NCI-H2196 (cell line): ENCODE results near the gene TCF23.
"Not testable (repeated sequence)": the region's sequence is repeated elsewhere in the genome, so short reads cannot be mapped to it uniquely, and the experiment has no call there.

Experiments used
- DNase-seq: peaks from one replicate; lab custom pipeline; 2025; ENCODE audit not compliant: unreplicated experiment; lab: John Stamatoyannopoulos, UW

The TCF23 gene

DNA sequence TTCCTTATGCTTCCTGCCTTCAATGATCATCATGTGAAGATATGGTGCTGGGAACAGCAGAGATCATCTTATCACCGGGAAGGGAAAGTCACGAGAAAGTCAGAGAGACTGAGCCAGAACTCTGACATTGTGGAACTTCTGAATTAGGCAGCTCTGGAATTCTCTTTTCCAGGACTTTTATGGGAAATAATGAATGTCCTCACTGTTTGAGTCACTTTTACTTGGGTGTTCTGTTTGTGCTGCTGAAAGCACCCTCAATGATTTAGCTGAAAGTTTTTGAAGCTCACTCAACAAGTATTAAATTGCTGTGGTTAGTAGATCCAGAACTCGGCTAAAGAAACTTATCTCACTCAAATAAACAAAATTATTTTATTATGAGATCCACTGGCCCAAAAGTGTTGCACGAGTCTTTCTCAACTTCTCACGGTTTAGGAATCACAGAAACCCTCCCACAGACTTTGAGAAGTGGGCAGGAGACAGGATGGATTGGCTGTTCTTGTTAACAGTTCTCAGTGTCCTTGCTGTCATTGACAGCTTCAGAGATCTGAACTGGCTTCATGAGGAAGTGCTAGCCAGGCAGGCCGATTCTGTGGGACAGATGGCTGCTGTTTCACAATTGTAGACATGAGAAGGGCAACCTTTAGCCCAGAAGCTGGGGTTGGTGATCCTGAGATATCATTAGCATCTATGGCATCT, 36.7 kb downstream of the TCF23 start:
- no peak for DNase-seq

GRCh38 chr2:27186613-27187345, 38.0 kb downstream of the TCF23 start:
- DNase-seq = no peak

- no peak for DNase-seq
Observed at GRCh38 chr2:27189989-27190388, 41.2 kb downstream of the TCF23 start.

DNA sequence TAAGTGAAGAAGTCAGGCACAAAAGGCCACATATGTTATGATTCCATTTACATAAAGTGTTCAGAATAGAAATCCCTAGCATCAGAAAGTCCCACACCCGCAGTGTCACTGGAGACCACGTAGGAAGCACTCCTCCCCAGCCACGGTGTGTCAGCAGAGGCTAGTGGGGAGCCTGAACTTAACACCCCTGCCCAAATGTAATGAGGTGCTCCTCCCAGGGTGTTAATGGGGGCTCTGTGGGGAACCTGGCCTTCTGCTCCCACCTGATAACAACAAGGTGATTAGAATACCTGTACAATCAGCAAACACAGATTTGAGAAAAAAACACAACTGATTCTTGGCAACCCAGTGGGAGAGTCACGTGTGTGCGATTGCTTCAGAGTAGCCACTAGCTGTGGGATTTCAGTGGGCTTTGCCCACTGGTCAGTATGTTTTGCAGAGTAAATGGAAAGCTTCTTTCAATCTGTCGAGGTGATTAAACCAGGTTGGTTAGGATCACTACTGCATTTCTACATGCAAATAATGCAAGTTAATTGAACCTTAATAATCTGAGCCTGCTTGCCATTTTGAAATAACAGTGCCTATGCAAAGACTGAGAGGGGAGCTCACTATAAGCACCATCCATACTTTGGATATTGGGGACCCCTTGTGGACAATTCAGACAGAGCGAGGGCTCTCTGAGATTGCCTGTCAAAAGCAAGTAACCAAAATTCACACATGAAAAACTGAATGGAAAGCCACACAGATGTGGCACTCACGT, 42.4 kb downstream of the TCF23 start:
- peak; percentile 44 for DNase-seq

- peak; percentile 53 for DNase-seq
Observed at GRCh38 chr2:27194538-27195354, 45.9 kb downstream of the TCF23 start.

DNA sequence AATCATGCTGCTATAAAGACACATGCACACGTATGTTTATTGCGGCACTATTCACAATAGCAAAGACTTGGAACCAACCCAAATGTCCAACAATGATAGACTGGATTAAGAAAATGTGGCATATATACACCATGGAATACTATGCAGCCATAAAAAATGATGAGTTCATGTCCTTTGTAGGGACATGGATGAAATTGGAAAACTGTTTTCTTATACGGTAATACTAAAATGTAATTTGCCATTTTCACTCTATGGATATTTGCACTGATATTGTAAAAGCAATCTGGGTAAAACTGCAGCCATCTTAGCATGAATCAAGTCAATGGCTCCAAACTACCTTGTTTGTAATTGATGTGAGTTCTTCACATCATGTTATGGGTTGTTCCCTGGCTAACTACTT, 47.0 kb downstream of the TCF23 start:
- not testable (repeated sequence) for DNase-seq

- not testable (repeated sequence) for DNase-seq
Observed at GRCh38 chr2:27198068-27198467, 49.3 kb downstream of the TCF23 start.

GRCh38 chr2:27198627-27199026, 49.8 kb downstream of the TCF23 start:
- DNase-seq = no peak

DNA sequence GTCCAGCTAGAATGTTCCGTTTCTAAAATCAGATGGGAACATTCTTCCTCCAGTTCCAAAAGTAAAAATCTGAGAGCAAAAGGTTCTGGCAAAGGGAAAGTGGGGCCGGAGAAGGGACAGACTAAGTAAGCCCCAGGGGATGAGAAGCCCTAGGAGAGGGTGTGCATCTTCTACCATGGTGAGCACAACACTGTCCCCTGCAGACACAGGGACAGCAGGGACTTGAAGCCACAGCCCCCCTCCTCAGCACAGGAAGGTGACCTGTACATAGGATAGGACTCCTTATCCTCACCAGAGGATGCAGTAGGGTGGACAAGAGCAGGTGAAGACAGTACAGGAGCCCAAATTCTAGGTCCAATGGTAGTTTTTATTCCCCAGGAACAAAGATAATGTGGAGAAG, 50.4 kb downstream of the TCF23 start:
- no peak for DNase-seq

- no peak for DNase-seq
Observed at GRCh38 chr2:27201675-27202074, 52.9 kb downstream of the TCF23 start.

DNA sequence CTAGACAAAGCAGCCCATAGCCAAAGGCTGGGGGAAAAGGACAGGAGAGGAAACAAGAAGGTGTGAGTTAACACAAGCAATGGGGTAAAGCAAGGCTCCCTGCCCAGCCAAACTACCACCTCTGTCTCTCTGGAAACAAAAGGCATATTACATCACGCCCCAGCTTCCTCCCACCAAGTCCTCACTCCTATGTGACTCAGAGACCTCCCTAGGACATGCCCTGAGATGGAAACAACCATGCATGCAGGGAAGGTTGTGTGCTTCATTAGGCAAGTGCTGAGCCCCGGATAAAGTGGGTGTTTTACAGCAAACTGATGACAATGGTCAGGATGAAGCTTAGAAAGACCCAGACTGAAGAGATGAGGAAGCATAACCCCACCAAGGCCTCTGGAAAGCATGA, 54.0 kb downstream of the TCF23 start:
- DNase-seq = no peak

- DNase-seq = no peak
Observed at GRCh38 chr2:27203741-27204140, 54.9 kb downstream of the TCF23 start.

DNA sequence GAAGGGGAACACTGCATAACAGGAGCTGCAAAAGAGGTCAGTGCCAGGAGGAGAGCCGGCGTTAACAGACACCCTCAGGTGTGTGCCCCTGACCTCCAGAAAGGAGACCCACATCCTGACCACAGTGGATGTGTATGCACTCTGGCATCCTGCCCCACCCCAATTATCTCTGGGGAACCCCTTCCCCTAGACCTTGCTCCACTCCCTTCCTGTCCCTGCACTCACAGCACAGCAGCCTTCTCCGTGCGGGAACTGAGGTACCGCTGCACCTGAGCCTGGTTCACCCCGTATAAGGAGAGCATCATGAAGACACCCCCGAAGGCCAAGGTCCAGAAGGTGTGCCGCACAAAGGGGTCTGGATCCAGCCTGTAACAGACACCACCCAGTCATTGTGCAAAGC, 55.8 kb downstream of the TCF23 start:
- no peak for DNase-seq

DNA sequence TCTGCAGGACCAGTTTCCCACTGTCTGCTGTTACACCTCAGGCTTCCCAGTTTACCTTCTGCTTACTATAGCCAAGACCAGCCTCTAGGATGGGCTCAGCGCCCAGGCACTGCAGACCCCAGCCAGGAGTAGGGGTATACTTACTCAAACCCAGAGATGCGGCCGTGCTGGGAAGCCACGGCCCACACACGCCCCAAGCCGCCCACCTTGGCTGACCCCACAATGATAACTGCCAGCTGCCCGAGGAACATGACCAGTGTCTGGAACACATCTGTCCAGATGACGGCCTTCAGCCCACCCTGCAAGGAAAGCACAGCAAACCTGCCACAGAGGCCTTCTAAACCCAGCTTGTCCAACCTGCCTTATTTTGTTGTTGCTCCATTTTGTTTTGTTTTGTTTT, 56.4 kb downstream of the TCF23 start:
- DNase-seq = no peak

DNA sequence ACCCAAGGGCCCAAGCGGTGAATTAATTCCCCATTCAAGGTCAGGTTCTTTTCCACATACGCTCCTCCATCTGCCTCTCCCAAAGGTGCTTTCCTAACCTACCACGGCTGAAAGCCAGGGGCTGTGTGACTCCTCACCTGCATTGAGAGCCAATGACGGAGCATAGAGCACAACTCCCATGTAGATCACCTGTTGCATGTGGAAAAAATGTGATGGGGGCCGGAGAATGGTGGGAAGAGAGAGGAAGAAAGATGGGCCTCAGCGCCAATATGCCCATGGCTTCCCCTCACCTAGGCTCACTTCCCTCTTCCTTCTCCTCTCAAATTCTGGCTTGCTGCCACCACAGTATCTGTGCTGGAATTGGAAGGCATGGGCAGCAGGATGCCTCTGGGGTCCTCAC, 57.5 kb downstream of the TCF23 start:
- DNase-seq = no peak
